GM03348 (cell line): ENCODE measurements around the gene TBX5.

ENCODE experiments used
- DNase-seq: peaks from one replicate; pipeline ENCODE4 v3.0.0; 2012; ENCODE audit warnings: low spot score

The TBX5 gene

DNA sequence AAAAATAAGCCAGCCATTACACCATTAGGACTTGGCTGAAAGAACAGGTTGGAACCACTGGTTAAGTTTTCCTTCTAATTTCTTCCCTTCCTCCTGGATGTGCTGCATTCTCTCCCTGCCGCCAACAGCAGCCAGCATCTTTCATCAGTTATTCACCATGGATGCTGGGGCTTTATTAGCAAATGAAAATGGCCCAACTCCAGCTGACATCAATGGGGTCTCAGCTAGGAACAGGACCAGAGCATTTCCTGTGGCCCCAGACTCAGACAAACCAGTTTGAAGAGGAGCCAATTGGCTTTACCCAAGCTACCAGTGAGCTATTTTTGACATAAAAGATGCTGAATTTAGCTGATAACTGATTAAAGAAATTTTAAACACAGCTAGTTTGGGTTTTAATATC, 26.0 kb upstream of the TBX5 start:
- no peak for DNase-seq

DNA sequence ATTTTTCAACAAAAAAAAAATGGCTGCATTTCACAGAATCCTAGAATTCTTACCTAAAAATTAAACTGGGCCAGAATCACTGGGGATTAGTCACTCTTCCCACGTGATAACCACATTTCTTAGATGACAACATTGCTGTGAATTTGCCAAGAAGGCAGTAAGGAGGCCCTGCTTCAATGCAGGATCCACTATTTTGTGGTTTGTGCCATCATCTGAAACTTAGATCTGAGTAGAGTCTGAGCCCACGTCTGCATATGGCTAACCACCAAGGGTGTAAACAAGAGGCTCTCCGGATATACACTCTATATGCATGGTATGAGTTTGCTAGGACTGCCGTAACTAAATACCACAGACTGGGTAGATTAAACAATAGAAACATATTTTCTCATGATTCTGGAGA, 24.4 kb upstream of the TBX5 start:
- peak; percentile 88 for DNase-seq

DNA sequence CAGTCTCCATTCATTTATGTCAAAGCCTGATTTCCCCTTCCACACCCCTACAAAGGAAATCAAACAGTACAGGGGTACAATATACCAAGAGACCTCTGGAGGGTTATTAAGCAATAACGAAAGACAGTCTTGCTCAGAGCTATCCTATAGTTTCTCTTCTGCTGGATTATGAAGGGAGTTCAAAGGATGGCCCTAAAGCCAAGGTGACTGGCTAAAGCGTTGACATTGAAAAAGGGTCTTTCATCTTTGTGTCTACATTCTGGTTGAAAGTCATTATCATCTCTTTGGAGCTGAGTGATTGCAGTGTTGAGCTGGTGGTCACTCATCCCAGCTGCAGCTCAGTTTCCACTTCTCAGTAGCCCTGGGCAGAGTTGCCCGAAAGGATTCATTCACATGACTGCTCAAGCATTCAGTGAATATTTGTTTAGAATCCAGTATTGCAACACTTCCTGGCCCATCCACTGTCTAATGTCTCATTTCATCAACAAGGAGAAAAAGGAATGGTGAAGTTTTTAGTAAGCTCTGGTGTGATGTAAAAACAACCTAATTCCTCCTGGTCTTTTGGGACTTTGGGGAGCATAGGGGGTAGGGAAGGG, 19.2 kb upstream of the TBX5 start:
- DNase-seq: peak; percentile 76

DNA sequence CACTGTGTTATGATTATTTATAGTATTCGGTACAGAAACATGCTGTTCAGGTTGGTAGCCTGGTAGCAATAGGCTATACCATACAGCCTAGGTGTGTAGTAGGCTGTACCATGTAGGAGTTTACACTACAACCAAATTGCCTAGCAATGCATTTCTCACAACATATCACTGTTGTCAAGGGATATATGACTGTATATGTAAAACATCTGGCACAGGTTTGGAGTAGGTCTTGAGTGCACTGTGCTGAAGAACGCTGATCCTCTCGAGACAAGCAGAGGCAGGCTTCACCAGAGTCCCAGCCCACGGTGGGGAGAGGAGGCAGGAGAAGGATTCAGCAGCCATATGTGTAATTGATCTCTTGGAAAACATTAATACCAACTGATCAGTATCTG, 15.0 kb upstream of the TBX5 start:
- DNase-seq: no peak

DNA sequence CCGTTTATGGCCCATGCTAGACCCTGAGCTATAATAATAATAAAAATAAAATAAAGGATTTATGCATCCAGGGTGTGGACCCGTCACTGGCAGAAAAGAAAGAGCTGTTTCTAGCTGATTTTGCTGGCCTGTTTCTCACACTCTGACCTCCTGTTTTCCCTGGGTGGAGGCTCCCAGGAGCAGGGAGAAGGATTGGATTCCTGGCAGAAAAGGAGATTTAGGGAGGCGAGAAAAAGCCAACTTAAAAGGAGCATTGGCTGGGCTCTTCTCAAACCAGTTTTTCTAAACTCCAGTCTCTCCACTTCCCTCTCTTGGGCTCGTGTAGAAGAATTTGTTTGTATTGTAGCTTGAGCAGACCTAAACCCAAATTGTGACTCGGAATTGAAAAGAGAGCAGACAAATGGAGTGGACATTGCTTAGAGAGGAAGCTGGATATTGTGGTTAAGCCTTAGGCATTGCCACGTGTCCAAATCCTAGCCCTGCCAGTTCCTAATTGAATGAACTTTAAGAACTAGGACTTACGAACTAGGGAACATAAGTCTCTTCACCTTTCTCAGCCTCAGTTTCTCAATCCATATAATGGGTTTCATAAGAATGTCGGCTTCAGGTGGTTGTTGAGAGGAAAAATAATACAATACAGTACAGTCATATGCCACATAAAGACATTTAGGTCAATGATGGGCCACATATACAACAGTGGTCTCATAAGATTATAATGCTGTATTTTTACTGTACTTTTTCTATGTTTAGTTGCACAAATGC, 14.4 kb upstream of the TBX5 start:
- no peak for DNase-seq

DNA sequence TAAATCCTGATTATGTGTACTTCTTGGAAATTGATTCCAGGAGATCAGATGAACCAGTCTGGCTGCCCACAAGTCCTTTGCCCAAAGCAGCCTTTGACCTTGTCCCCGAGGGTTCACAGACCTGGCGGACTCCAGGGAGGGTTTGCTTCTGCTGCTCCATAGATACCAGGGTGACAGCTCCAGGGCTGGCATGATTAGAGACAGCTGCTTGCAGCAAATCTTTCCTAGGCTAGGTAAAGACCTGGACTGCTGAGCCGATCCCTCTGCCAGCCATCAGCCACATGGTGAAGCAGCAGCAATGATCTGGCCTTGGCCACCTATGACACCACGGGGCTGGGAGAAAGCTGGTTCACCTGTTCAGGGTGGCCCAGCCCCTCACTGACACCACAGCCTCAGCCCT, 10.1 kb upstream of the TBX5 start:
- DNase-seq: no peak

DNA sequence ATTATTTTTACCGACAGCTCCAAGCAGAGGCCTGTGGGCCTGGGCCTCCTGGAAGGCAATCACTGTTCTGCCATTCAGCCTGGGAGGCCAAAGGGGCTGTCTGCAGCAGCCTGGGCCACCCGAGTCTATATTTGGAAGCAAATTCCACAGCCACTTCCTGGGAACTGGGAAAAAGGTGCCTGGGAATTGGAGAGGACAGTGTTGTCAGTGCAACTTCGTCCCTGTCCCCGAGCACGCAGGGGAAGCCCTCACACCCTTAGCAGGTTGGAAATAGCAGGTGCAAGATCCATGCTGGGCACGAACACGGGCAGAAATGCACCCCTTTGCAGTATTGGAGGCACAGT, 9.6 kb upstream of the TBX5 start:
- DNase-seq: no peak

DNA sequence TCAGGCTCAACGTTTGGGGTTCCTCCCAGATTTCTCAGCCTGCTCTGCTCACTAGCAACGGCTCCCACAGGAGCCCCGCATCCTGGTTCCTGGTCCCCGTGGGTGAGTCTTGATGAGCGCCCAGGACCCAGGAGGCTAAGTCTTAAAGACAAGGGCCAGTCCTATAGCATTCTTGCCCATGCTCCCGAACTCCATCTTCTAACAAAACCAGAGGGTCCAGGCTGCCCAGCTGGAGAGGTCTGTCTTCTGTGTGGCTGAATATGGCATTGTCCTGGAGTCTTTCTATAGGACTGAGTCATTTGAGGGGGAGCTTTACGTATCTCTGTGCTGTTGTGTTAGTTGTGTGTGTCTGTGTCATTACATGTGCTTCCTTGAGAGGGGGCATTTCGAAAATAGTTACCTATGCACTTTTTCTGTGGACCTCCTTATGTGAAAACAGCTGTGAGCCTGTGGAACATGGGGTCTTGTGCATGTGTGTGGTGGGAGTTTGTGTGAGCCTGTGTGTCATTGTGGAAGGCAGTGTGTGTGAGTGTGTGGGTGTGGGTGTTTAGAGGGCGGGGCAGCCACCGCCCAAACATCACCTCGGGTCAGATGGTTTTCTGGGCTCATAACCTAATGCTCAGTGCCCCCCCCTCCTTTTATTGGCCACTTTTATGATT, 9.1 kb upstream of the TBX5 start:
- no peak for DNase-seq

DNA sequence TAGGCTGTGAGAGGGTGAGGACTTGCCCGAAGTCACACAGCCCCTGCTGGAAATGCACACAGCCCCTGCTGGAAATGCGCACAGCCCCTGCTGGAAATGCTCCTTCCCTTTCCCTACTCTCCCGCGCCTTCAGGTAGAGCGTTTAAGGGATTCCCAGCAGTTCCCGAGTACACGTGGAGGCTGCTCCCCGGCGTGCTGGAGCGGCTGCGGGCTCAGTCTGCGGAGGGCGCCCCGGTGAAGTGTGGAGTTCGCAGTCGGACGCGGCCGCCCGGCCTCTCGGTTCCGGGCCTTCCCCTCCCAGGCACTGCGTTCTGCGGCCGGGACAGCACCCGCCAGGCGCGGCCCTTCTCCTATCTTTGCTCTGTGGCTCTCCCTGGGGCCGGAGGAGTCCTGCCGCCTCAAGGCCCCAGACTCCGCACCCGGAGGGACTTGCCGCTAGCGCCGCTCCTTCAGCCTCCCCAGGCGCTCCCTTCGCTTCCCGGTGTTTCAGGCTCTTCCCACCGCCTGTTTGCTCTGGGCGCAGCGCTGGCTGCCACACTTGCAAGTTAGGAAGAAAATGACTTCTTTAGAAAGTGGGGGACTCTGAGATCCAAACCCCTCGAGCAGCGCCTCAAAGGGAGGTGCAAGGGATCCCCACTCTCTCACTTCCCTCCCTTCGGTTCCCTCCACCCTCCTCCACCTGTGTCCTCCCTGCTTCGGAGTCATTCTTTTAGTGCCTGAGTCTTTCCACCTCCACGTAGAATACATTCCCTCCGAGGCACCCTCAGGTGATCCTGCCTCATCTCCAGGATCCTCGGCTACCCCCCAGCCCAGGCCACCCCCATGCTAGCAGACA, 8.3 kb upstream of the TBX5 start:
- peak; percentile 63 for DNase-seq

DNA sequence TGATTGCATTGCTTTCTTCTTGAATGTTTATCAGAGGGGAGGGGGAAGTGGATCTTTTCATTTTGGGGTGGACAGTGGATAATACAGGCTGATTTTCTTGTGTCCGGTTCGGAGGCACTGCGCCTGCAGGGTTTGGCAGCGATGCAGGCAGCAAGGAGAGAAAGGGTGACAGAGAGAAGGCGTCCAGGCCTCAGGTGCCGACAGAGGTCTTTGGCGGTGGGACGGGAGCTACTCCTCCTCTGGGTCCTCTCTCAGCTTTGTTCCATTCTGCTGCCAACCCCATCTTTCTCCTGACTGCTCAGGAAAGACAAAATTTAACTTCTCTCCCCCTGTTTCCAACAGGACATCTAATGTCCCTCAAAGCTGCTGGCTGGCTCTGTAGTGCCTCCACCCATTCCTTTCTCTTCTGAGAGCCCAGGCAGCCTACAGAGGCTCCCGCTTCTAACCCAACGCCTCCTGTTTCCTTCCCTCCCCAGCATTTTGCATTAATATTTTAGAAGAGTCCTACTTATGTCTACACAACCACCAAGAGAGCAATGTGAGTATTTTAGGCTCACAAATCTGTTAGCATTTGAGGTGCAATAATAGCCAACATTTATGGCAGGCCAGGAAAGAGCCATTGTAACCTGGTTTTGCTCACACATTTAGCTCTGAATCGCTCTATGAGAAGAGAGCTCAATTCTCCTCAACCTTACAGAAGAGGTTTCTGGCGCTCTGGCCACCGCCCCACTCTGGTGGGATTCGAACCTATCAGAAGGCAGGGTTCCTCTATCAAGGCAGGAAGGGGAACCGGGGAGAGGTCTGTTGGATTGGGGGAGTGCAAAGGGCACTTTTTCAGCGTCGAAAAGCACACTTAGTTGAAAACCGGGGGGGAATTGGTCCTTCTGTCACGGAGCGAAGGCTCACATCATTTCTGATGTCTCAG, 7.1 kb upstream of the TBX5 start:
- DNase-seq: no peak

DNA sequence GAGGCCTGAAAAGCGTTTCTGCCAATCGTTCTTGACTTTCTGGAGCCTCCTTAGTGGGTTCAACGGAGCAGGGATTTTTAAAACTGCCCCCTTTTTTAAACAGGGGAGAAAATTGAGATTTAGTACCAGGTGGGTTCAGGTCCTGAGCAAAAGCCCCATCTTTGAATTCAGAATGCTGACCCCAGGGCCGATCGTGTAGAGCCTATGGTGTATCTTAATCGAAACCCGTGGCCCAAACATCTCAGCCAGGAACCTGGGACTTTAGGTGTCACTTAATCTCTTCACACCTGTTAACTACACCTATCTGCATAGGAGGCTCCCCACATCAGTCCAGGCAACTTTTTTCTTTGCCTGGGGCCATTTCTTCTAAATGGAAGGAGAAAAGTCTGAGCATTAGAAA, 6.4 kb upstream of the TBX5 start:
- no peak for DNase-seq

DNA sequence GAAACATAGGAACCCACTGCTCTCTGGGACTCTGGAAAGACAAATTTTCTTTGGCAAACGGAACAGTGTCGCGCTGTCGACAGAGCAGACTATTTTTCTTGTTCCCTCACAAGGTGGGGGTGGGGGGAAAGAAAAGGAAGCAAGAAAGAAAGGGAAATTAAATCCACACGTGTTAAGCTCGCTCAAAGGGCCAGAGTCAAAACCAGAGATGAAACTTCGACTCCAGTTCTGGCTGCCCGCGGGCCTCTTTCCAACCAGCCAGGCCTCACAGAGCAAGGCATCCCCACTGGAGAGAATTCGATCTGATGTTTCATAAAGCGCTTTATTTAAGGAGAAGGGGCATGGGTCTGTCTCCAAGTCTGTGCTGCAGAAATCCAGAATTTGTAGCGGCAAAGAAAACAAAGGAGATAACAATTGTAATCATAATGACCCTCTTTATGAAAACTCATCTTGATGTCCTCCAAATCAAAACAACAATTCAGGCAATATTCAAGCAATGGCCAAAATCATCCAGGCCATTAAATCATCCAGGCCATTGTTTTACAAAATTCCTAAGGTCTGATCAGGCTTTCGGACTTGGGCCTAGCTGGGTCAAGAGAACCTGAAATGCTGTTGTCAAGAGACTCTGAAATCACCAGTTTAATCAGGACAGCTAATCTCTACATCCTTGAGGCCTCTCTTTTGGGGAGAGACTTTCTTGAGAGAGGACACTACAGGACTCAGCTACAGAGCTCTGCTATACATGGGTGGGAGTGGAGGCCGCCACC, 5.3 kb upstream of the TBX5 start:
- DNase-seq: no peak

DNA sequence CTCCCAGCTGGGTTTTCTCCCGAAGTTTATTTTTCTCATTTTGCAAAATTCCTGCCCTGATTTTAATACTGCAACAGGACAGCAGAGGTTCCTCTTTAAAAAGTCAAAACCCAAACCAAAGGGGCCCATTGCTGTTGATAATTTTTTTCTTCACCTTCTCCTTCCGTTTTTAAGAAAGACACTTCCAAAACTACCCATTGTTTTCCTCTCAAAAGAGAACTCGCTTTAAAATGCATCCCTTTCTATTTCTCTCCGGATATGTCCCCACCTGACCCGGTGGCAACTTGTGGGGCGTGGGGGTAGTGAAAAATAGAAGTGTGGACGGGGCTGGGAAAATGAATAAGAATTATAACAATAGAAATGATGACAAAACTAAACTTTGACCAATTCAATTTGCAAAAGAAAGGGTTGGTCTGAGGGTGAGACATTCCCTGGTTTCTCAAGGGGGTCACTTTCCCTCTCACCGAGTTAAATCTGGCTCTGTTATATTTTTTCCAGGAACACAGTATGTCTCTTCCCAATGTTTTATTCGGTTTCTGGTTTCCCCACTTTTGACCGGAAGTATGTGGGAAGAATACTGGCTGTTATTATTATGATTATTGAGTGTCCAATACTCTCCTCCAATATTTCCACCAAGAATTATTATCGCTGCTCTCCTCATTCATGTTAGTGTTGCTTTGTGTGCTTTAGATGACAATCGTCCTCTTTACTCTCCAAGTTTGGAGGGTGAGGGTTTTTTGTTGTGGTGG, 4.1 kb upstream of the TBX5 start:
- DNase-seq: no peak

DNA sequence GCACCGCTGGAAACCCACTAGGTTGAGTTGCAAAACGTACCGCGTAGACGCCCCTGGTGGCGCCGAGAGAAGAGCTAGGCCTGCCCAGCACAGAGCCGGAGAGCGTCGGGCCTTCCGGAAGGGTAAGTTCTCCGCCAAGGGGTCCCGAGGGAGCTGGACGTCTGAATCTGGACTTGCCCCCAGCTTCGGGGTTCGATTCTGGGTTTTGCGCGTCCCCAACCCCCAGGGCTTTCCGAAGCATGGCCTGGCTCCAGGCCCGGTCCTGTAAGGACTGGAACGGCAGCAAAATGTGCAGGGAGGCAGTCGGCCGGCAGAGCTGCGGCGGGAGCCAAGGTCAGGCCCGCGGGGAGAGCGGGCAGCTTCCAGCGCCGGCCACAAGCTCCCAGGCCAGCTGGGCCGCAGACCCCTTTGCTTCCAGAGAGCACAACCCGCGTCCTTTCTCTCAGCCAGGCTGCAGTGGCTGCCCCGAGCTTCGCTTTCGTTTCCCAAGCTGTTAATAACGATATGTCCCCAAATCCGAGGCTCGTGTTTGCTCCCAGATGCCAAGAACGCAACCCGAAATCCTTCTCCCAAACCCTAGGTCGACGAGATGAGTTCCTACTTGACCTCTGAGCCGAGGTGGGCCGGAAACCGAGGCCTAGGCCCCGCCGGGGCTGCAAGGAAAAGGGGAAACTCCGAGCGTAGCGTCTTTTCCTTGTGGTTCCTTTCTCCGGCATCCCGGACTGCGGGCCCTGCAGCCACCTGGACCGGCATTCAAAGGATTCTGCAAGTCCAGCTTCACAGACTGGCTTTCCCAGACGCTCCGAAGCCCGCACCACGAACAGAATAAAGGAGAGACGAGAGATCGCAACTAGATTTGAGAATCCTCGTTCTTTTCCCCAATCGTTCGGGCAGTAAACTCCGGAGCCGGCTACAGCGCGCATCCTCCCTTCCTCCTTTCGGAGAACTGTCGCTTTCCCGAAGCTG, 3.2 kb upstream of the TBX5 start:
- peak; percentile 68 for DNase-seq

DNA sequence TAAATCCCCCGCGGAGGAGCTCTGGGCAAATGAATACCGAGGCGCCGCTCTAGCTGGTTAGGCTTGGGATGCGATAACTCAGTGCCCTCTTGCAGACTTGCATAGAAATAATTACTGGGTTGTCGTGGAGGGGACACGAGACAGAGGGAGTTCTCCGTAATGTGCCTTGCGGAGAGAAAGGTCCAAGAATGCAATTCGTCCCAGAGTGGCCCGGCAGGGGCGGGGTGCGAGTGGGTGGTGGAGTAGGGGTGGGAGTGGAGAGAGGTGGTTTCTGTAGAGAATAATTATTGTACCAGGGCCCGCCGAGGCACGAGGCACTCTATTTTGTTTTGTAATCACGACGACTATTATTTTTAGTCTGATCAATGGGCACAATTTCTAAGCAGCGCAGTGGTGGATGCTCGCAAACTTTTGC, 2.5 kb upstream of the TBX5 start:
- DNase-seq: no peak

DNA sequence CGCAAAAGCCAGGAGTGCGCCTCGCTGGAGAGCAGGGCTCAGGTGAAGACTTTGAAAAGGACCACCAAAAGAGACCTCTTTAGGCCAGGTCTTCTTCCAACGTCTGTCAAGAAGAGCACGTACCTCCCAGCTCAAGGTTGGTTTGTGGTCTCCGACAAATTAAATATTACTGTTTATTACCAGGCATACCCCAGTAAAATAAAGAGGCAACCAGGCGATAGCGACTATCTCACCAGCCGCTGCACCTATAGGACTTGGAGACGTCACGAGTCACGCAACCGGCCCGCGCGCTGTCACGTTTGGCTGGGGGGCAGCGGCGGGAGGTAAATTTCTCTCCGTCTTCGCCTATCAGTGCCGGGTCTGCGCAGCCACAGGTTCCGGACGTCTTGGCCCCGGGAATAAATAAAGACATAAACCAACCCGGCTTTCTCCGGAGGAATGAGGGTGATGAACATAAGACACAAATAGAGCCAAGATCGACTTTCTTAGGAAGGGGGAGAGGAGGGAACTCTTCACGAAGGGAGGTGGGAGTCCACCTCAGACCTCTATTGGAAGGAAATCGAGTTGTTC, 2.0 kb upstream of the TBX5 start:
- DNase-seq: peak; percentile 66

DNA sequence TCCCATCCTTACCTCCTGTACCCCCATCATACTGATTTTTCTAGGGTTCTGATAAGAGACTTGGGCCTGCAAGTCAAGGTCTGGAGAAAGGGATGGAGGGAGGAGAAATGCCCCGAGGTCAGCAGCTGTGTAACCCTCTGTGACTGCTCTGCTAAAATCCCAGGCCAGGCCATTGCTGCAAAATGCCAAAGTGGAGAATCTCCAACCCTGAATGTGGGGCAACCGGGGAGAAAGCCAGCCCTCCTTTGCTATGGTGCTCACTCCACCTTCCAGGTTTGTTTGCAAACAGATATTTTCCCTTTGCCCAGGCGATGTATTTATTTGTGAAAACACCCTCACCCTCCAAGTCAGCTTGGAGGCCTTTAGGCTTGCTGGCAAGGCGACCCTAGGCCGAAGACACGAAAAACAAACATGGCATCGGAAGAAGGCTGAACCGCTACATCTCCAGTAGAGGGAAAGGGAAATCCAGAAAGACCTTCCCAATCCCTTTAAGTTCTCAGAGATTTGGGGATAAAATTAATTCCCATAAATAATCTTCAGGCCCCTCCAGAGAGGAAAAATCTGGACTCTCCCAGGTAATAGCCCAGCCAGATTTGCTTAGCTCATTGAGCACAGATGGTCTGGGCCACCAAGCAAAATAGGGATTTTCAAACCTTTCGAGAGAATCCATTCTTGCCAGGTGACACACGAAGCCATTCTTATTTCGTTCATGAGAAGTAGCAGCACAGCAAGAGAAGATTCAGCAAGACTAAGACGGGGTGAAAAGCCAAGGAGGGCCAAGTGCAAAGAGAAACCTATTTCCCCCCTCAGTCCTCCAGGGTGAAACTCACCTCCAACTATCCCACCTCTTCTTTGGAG, 1.3 kb upstream of the TBX5 start:
- DNase-seq: no peak
